GM18498 (cell line): ENCODE data around the gene ATP2B3.

Source experiments
- ATAC-seq: cut with Tn5 transposase; IDR thresholded peaks from one replicate; pipeline ENCODE4 v1.9.1; 2021; ENCODE audit warnings: mild to moderate bottlenecking, moderate library complexity; ENCODE audit not compliant: unreplicated experiment

Gene ATP2B3

GRCh38 chrX:153517423-153517822 lies at the start of gene ATP2B3:
Gene ATP2B3, plus strand, starts transcription at chrX:153517642. Its CDS starts 18,606 bp downstream, at chrX:153536248.
- ATAC-seq = no peak

GRCh38 chrX:153468008-153468580 lies 49.3 kb upstream of the ATP2B3 start:
- ATAC-seq = no peak

GRCh38 chrX:153469811-153470410 lies 47.5 kb upstream of the ATP2B3 start:
- peak; percentile 47 for ATAC-seq

- ATAC-seq = peak; percentile 84
These were observed 46.8 kb upstream of the ATP2B3 start, which contains the start of gene HAUS7 for GRCh38 chrX:153470411-153471363. Gene HAUS7, minus strand, starts transcription at chrX:153470576. Its CDS starts 19 bp downstream, at chrX:153470557.

GRCh38 chrX:153471663-153472280 lies 45.7 kb upstream of the ATP2B3 start:
- no peak for ATAC-seq

- ATAC-seq = no peak
These were observed 44.3 kb upstream of the ATP2B3 start for GRCh38 chrX:153473126-153473525.

GRCh38 chrX:153474266-153474665 lies 43.2 kb upstream of the ATP2B3 start:
- ATAC-seq = no peak

GRCh38 chrX:153474718-153475117 lies 42.7 kb upstream of the ATP2B3 start:
- no peak for ATAC-seq

GRCh38 chrX:153475271-153475670 lies 42.2 kb upstream of the ATP2B3 start:
- ATAC-seq = no peak

GRCh38 chrX:153475751-153476281 lies 41.6 kb upstream of the ATP2B3 start:
- no peak for ATAC-seq

GRCh38 chrX:153476666-153477363 lies 40.6 kb upstream of the ATP2B3 start:
- ATAC-seq = no peak

GRCh38 chrX:153477364-153477857 lies 40.0 kb upstream of the ATP2B3 start:
- ATAC-seq = no peak

- ATAC-seq = no peak
These were observed 39.5 kb upstream of the ATP2B3 start for GRCh38 chrX:153477901-153478300.

GRCh38 chrX:153478746-153479145 lies 38.7 kb upstream of the ATP2B3 start:
- no peak for ATAC-seq

GRCh38 chrX:153481043-153481442 lies 36.4 kb upstream of the ATP2B3 start:
- ATAC-seq = no peak

GRCh38 chrX:153482376-153483015 lies 34.9 kb upstream of the ATP2B3 start:
- no peak for ATAC-seq

- no peak for ATAC-seq
These were observed 31.9 kb upstream of the ATP2B3 start for GRCh38 chrX:153485396-153486080.

- ATAC-seq = no peak
These were observed 31.3 kb upstream of the ATP2B3 start for GRCh38 chrX:153486171-153486570.

GRCh38 chrX:153487590-153488071 lies 29.8 kb upstream of the ATP2B3 start:
- no peak for ATAC-seq
